OCI-LY3 (cell line): ENCODE measurements around the gene RPS19.

Source experiments
- H2AFZ ChIP-seq: fragments of 200-600, 300-600 bp; shearing (Covaris generic); 2 replicates; pipeline ENCODE4 v1.6.0; 2014; ENCODE audit warnings: antibody characterized with exemption, low read depth, low read length
- H3K27ac ChIP-seq: fragments of 200-600, 300-600 bp; sonication (generic); 2 replicates; pipeline ENCODE4 v1.5.1; 2014; ENCODE audit warnings: mild to moderate bottlenecking, low read length, moderate library complexity, mixed read lengths
- H3K27me3 ChIP-seq: fragments of 200-600, 300-600 bp; sonication (generic); 2 replicates; pipeline ENCODE4 v1.6.1; 2014; ENCODE audit warnings: low read depth, low read length, mixed read lengths
- H3K36me3 ChIP-seq: fragments of 200-600, 300-600 bp; sonication (generic); replicated peaks from 2 replicates; pipeline ENCODE3; 2014; ENCODE audit warnings: low read depth, low read length, mixed read lengths
- H3K4me1 ChIP-seq: fragments of 300-600, 200-600 bp; sonication (generic); 2 replicates; pipeline ENCODE4 v1.6.1; 2014; ENCODE audit warnings: low read length, mixed read lengths
- H3K4me2 ChIP-seq: fragments of 200-600, 300-600 bp; sonication (generic); 2 replicates; pipeline ENCODE4 v1.6.1; 2014; ENCODE audit warnings: low read length, mixed read lengths
- H3K4me3 ChIP-seq: fragments of 300-600, 200-600 bp; sonication (generic); 2 replicates; pipeline ENCODE4 v1.5.1; 2014; ENCODE audit warnings: antibody characterized with exemption, mild to moderate bottlenecking, low read length, moderate library complexity
- H3K79me2 ChIP-seq: fragments of 300-600, 200-600 bp; shearing (Covaris generic); 2 replicates; pipeline ENCODE4 v1.6.1; 2014; ENCODE audit warnings: mild to moderate bottlenecking, low read length, mixed read lengths
- H3K9ac ChIP-seq: fragments of 300-600, 200-600 bp; shearing (Covaris generic); 2 replicates; pipeline ENCODE4 v1.6.0; 2014; ENCODE audit warnings: mild to moderate bottlenecking, low read length, moderate library complexity
- H3K9me3 ChIP-seq: fragments of 200-600, 300-600 bp; shearing (Covaris generic); 2 replicates; pipeline ENCODE4 v1.6.1; 2014; ENCODE audit warnings: low read length, mixed read lengths; ENCODE audit not compliant: insufficient read depth
- H4K20me1 ChIP-seq: fragments of 200-600, 300-600 bp; sonication (generic); 2 replicates; pipeline ENCODE4 v1.6.1; 2016; ENCODE audit warnings: low read length, mixed read lengths; ENCODE audit not compliant: insufficient read depth
- EZH2phosphoT487 ChIP-seq: fragments of 200-600 bp; shearing (Covaris generic); IDR thresholded peaks from 2 replicates; pipeline ENCODE4 v1.6.1; 2018; ENCODE audit warnings: antibody characterized with exemption, mixed run types, low read depth
- TF ChIP-seq, protein P1 (sequence below): fragments of 200-600, 300-600 bp; sonication (generic); IDR thresholded peaks from 2 replicates; pipeline ENCODE4 v1.5.1; 2014; ENCODE audit warnings: antibody characterized with exemption, low read length, low read depth

Gene RPS19

DNA sequence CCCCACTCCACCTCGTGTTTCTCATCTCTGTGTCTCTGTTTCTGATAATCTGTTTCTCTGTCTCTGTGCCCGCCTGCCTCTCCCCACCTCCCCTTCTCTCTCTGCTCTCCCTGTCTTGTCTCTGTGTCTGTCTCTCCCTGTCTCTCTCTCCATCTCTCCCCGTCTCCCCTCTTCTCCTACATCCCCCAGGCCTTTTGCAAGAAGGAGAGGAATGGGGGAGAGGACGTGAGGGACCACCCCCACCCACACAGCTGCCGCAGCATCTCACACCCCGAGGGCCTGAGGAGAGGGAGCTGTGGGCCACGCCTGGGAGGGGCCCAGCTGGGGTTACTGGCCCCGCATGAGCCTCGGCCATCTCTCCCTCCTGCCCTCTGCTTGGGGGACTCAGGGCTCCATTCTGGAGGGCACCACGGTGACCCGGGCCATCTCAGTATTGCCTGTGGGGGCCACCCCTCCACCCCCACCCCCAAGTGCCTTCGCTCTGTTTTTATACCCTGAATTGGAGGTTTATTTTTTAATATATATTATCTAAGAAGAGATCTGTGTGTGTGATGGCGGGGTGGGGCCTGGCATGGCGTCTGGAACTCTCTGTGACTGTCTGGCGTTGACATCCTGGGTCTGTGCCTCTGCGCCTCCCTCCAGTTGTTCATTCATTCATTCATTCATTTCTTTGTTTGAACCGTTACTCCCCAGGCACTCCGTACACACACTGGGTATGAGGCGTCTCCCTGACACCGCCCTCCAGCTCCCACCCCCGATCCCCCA is 47.0 kb downstream of the RPS19 start:
- Histone ChIP-seq H3K36me3 (peaks cover 32% of the 10 kb centered on the region), H4K20me1 (0 out of 2 replicates have a peak, but pooled peaks cover 2% of the 10 kb centered on the region), H3K27ac (no peak overlapping the region), H3K79me2 (no peaks in the 10 kb centered on the region), H2AFZ (no peak overlapping the region), H3K4me3 (no peak overlapping the region), H3K4me1 (no peaks in the 10 kb centered on the region), H3K27me3 (no peaks in the 10 kb centered on the region), H3K9ac (no peak overlapping the region), H3K4me2 (no peak overlapping the region), H3K9me3 (no peaks in the 10 kb centered on the region)
- TF ChIP-seq EZH2phosphoT487 = no peak
- TF ChIP-seq, protein P1, sequence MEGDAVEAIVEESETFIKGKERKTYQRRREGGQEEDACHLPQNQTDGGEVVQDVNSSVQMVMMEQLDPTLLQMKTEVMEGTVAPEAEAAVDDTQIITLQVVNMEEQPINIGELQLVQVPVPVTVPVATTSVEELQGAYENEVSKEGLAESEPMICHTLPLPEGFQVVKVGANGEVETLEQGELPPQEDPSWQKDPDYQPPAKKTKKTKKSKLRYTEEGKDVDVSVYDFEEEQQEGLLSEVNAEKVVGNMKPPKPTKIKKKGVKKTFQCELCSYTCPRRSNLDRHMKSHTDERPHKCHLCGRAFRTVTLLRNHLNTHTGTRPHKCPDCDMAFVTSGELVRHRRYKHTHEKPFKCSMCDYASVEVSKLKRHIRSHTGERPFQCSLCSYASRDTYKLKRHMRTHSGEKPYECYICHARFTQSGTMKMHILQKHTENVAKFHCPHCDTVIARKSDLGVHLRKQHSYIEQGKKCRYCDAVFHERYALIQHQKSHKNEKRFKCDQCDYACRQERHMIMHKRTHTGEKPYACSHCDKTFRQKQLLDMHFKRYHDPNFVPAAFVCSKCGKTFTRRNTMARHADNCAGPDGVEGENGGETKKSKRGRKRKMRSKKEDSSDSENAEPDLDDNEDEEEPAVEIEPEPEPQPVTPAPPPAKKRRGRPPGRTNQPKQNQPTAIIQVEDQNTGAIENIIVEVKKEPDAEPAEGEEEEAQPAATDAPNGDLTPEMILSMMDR = no peak

DNA sequence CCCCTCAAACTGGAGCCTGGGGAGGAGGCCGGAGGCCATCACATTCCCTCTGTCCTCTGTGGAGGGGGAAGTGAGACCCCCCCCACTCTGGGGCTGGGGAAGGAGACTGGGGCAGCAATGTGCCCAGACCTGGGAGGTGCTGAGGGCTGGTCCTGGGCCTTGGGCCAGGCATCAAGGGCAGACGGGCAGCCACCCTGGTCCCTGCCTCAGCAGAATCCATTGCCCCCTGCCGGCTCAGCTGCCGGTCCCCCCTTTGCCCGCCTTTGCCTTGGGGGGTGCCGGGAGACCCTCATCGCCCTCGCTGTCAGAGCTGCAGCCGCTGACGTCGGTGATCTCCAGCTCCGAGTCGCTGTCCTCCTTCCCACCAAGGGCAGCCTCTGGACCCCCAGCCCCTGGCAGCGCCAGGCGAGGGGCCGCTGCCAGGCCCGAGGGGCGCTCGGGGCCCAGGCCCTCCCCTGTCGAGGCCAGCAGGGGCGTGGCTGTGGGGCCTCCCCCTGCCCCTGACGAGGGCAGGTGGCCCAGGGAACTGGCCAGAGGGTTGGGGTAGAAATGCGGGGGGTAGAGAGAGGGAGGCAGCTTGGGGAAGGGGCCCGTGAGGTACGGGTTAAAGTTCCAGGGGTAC is 48.0 kb downstream of the RPS19 start:
- Histone ChIP-seq H3K36me3 (peaks cover 23% of the 10 kb centered on the region), H3K27me3 (no peaks in the 10 kb centered on the region), H3K4me1 (no peaks in the 10 kb centered on the region), H4K20me1 (0 out of 2 replicates have a peak, but pooled peaks cover 2% of the 10 kb centered on the region), H3K27ac (no peak overlapping the region), H2AFZ (no peak overlapping the region), H3K9ac (no peak overlapping the region), H3K4me2 (no peak overlapping the region), H3K9me3 (no peaks in the 10 kb centered on the region), H3K4me3 (no peak overlapping the region), H3K79me2 (no peaks in the 10 kb centered on the region)
- TF ChIP-seq, protein P1 = no peak
- no peak for TF ChIP-seq EZH2phosphoT487

DNA sequence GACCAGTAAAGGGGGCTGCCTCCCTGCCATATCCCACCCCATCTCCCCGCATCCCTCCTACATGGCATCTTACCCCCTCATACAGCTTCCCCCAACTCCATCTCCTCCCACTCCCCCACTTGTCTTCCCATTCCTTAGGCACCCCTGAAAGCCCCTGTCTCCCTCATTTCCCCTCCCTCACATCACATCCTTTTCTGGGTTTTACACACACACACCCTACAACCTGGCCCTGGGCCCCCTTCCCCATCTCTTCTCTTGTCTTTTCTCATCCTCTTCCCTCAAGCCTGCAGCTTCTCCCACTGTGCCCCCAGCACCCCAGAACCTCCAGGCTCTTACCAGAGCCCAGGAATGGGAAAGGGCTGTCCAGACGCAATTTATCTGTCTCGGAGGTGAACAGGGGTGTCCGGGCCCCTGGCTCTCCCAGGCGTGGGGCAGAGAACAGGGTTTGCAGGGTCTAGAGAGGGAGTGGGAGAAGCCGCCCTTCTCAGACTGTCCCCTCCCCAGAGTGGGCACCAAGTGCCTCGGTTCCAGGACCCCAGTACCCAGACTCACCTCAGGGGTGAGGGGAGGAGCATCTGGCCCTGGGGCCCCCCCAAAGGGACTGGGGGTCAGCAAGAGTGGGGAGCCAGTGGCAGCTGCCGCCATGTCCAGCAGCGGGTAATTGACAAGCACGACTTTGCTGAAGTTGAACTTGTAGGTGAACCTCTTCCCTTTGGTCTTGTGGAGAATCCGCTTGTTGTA is 48.8 kb downstream of the RPS19 start:
- H3K27me3 ChIP-seq = no peaks in the 10 kb centered on the region
- H3K4me3 ChIP-seq = no peak overlapping the region
- no peak overlapping the region for H3K9ac ChIP-seq
- H3K27ac ChIP-seq = no peak overlapping the region
- H4K20me1 ChIP-seq = 0 out of 2 replicates have a peak, but pooled peaks cover 2% of the 10 kb centered on the region
- H3K79me2 ChIP-seq = no peaks in the 10 kb centered on the region
- no peaks in the 10 kb centered on the region for H3K9me3 ChIP-seq
- TF ChIP-seq, protein P1 = no peak
- TF ChIP-seq EZH2phosphoT487 = no peak
- no peak overlapping the region for H2AFZ ChIP-seq
- H3K4me2 ChIP-seq = no peak overlapping the region
- H3K4me1 ChIP-seq = no peaks in the 10 kb centered on the region
- peaks cover 15% of the 10 kb centered on the region for H3K36me3 ChIP-seq

DNA sequence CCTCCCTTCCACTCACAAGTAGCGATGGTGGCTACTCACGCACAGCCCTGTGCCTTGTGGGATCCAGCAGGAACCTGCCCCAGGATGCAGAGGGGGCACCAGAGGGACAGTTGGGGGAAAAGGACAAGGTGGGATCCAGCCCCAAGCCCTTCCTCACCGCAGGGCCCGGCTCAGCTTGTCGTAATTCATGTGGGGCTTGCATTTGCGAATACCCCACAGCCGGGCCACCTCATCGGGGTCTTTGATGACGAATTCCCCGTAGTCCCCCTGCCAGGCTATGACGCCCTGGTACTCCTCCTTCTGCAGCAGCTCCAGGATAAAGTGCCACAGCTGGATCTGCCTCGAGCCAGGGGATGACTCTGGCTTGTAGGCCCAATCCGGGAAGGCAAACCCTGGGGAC is 49.7 kb downstream of the RPS19 start:
- Histone ChIP-seq H3K79me2 (no peaks in the 10 kb centered on the region), H3K9me3 (no peaks in the 10 kb centered on the region), H3K27ac (no peak overlapping the region), H3K4me3 (no peak overlapping the region), H4K20me1 (0 out of 2 replicates have a peak, but pooled peaks cover 2% of the 10 kb centered on the region), H3K4me2 (no peak overlapping the region), H3K4me1 (no peaks in the 10 kb centered on the region), H3K9ac (no peak overlapping the region), H3K36me3 (peaks cover 7% of the 10 kb centered on the region), H2AFZ (no peak overlapping the region), H3K27me3 (no peaks in the 10 kb centered on the region)
- TF ChIP-seq, protein P1 = no peak
- no peak for TF ChIP-seq EZH2phosphoT487
